ENCODE measurements around the gene CCT2. TPM values are rescaled to one million over a fixed set of nuclear protein-coding genes. Genes with fewer than 3 reads are reported as not detected.

CCT2 gene
- total and polyA plus RNA-seq, 2 of the 8 experiments (the other 6 are each of a cell fraction or from before 2014, with no cell fraction given): 244 to 419 TPM

DNA sequence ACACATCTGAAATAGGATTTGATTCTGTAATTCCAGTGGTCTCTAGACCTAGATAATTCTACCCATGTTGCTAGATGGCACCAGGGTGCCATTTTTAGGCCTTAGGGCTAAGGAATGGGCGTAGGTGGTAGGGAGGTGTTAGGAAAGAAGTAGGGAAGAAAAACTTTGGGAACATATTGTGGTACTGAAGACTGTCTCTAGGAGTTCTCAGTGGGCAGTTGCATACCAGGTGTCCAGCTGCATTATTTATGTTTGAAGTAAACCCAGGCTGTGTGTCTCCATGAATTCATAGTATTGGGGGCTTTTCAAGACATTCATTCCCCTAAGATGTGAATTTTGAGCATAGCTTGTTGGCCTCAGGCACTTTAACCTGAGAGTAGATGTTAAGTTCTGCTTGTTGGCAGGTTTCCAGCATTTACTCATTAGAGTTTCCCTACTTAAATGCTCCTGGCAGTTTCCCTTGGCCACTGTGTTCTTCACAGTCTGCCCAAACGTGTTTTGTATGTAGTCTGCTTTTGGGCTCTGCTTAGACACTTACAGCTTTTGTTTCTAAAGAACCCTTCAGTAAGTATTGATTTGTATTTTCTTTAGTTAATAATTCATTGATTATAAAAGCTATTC, 31.5 kb upstream of the CCT2 start:
- Histone ChIP-seq H2AK5ac (ENCODE audit: low read depth, low read length) (no peak overlapping the region), H3K79me2 (ENCODE audit: control insufficient read depth in 1 of 2, insufficient read depth in 2 of 2, low read length in 2 of 2) (peaks cover 0 to 16% of the 10 kb centered on the region in 2 experiments; a peak in 1 of 4 replicates), H3K9me3 (ENCODE audit: insufficient read depth in 2 of 2, low read depth in 1 of 2, low read length in 1 of 2) (no peaks in the 10 kb centered on the region), H3K79me1 (ENCODE audit: low read depth, low read length) (no peaks in the 10 kb centered on the region; the same call in 1 of the 2 replicates), H3K4ac (replicated peaks; ENCODE audit: insufficient read length, low read depth, low read length) (no peak overlapping the region), H3K4me1 (replicated peaks in 1 of 4; ENCODE audit: control insufficient read depth in 3 of 4, insufficient read depth in 4 of 4, low read length in 3 of 4) (peaks cover 0 to 2% (median 0%) of the 10 kb centered on the region in 4 experiments; a peak in 1 of 7 replicates), H4K20me1 (replicated peaks in 1 of 2; ENCODE audit: control insufficient read depth in 1 of 2, insufficient read depth in 2 of 2, low read length in 2 of 2) (no peaks in the 10 kb centered on the region), H3K4me3 (ENCODE audit: extremely low read depth in 1 of 4, insufficient read depth in 2 of 4, low read depth in 3 of 4, low read length in 4 of 4) (no peak overlapping the region), H3K23me2 (ENCODE audit: low read depth, low read length) (no peaks in the 10 kb centered on the region), H3K27me3 (replicated peaks in 1 of 4; ENCODE audit: control insufficient read depth in 3 of 4, extremely low read depth in 1 of 4, insufficient read depth in 3 of 4, low read length in 3 of 4) (no peaks in the 10 kb centered on the region), H2BK120ac (replicated peaks; ENCODE audit: low read depth, low read length) (no peak overlapping the region), H3K14ac (ENCODE audit: insufficient read length) (no peak overlapping the region), H3K9ac (replicated peaks in 1 of 4; ENCODE audit: extremely low read depth in 1 of 4, low read depth in 3 of 4, low read length in 3 of 4) (no peak overlapping the region), H2BK20ac (ENCODE audit: low read length) (no peak overlapping the region), H2BK12ac (ENCODE audit: low read depth, low read length) (no peak overlapping the region), H4K91ac (replicated peaks; ENCODE audit: insufficient read length, low read length) (no peak overlapping the region), H4K5ac (ENCODE audit: insufficient read length, low read depth, low read length) (no peak overlapping the region), H3K23ac (ENCODE audit: insufficient read length) (no peak overlapping the region), H3K27ac (ENCODE audit: low read depth, low read length) (no peak overlapping the region), H3K4me2 (ENCODE audit: insufficient read depth in 1 of 2, low read depth in 2 of 2, low read length in 2 of 2) (no peak overlapping the region), H2BK15ac (ENCODE audit: low read length) (no peak overlapping the region), H3K36me3 (ENCODE audit: control insufficient read depth in 2 of 4, insufficient read depth in 4 of 4, low read length in 3 of 4) (no peaks in the 10 kb centered on the region), H4K8ac (ENCODE audit: extremely low read depth, insufficient read depth, low read length) (no peak overlapping the region), H3K56ac (replicated peaks; ENCODE audit: insufficient read length, low read depth, low read length) (no peak overlapping the region), H2AFZ (ENCODE audit: low read length) (no peak overlapping the region), H3K18ac (ENCODE audit: extremely low read depth, low read length) (no peak overlapping the region), H2BK5ac (ENCODE audit: low read depth, low read length) (no peak overlapping the region)
- no peak for DNase-seq (ENCODE audit: low read depth in 1 of 2, low spot score in 2 of 2)
- 83 to 100% methylated on average over 1 to 2 of the region's 2 CpGs for WGBS, 2 experiments (ENCODE audit: extremely low coverage in 1 of 2, insufficient coverage in 1 of 2, insufficient read length in 1 of 2, insufficient replicate concordance in 2 of 2, low coverage in 1 of 2, low lambda C conversion rate in 2 of 2, missing lambda C conversion rate in 1 of 2)
- ChIA-PET POLR2A (ENCODE audit: partially characterized antibody) (interaction anchor here (0.7 to 2.1 kb wide), 5 partner anchors 11 to 84 kb away, joined by 3 to 7 read pairs (median 4); partner anchors contain the start of gene FRS2), CTCF (ENCODE audit: partially characterized antibody) (interaction anchor here (0.6 to 4.4 kb wide), 5 partner anchors 11 to 261 kb away, joined by 3 to 32 read pairs (median 7); no protein-coding TSS in a partner anchor)
- FAIRE-seq: no peak
- TF ChIP-seq SP2 (IDR thresholded peaks at IDR 0.05; ENCODE audit: low read length): no peak
- no peak for TF ChIP-seq CHD2 (IDR thresholded peaks at IDR 0.05; ENCODE audit: low read length)
- TF ChIP-seq NANOG (IDR thresholded peaks at IDR 0.05; ENCODE audit: insufficient read depth, low read depth, low read length, poor library complexity, severe bottlenecking): no peak
- no peak for TF ChIP-seq POLR2A (IDR thresholded peaks at IDR 0.05; ENCODE audit: control extremely low read depth in 1 of 2, low read depth in 2 of 2, low read length in 2 of 2)
- no peak for TF ChIP-seq SAP30 (IDR thresholded peaks at IDR 0.05; ENCODE audit: insufficient read depth, insufficient replicate concordance, low read length)
- TF ChIP-seq RNF2 (IDR thresholded peaks at IDR 0.05; ENCODE audit: borderline replicate concordance, low read depth, low read length, missing control alignments, poor library complexity, severe bottlenecking): no peak
- TF ChIP-seq CBX5 (IDR thresholded peaks at IDR 0.05; ENCODE audit: low read depth, low read length): no peak
- no peak for TF ChIP-seq HDAC2 (IDR thresholded peaks at IDR 0.05; ENCODE audit: borderline replicate concordance in 1 of 2, low read depth in 2 of 2, low read length in 2 of 2)
- TF ChIP-seq, protein P1, sequence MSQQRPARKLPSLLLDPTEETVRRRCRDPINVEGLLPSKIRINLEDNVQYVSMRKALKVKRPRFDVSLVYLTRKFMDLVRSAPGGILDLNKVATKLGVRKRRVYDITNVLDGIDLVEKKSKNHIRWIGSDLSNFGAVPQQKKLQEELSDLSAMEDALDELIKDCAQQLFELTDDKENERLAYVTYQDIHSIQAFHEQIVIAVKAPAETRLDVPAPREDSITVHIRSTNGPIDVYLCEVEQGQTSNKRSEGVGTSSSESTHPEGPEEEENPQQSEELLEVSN (IDR thresholded peaks at IDR 0.05): no peak
- no peak for TF ChIP-seq RAD21 (IDR thresholded peaks at IDR 0.05 in 1 of 2, conservative IDR thresholded peaks at IDR 0.05 in 1 of 2; ENCODE audit: low read depth in 2 of 2, low read length in 2 of 2)
- TF ChIP-seq SUZ12 (IDR thresholded peaks at IDR 0.05; ENCODE audit: low read length): no peak
